Natural killer cell treated with Interleukin-12 subunit alpha and Interleukin-12 subunit beta and Interleukin-15 and Interleukin-18, amount 100 ng/mL, for 72 hours (primary cell): ENCODE data around the gene MMP14. TPM values are rescaled to one million over a fixed set of nuclear protein-coding genes. Genes with fewer than 3 reads are reported as not detected.

Experiments used
- ATAC-seq, 2 donors: fragments of 150-1000 bp; cut with Tn5 transposase in 1 of 2; sonication (Bioruptor Pico), chemical (Tn5 transposase) in 1 of 2; 2 replicates each; pipeline ENCODE4 v1.10.0; 2021
- DNase-seq: peaks from one replicate; pipeline ENCODE4 v3.0.0; 2022; ENCODE audit warnings: low spot score
- H3K27ac Mint-ChIP-seq, 2 donors: 1 replicate in 1 of 2; 2 replicates in 1 of 2; pipeline ENCODE4 v1.8.0; 2022; ENCODE audit warnings: mixed read lengths in 2 of 2, mild to moderate bottlenecking in 1 of 2, moderate library complexity in 1 of 2
- H3K27me3 Mint-ChIP-seq, 2 donors: 1 replicate in 1 of 2; 2 replicates in 1 of 2; pipeline ENCODE4 v1.8.0; 2022; ENCODE audit warnings: mixed read lengths in 2 of 2
- H3K36me3 Mint-ChIP-seq: one replicate; pipeline ENCODE4 v1.8.0; 2022; ENCODE audit warnings: mixed read lengths
- H3K4me1 Mint-ChIP-seq, 2 donors: 1 replicate in 1 of 2; 2 replicates in 1 of 2; pipeline ENCODE4 v1.8.0; 2022; ENCODE audit warnings: low read depth in 2 of 2, mixed read lengths in 2 of 2, mild to moderate bottlenecking in 1 of 2
- H3K4me3 Mint-ChIP-seq: one replicate; pipeline ENCODE4 v1.8.0; 2022; ENCODE audit warnings: mixed read lengths
- H3K9me3 Mint-ChIP-seq: 2 replicates; pipeline ENCODE4 v1.8.0; 2022; ENCODE audit warnings: mixed read lengths
- total RNA-seq, 2 donors: library from RNA; stranded (reverse); gene quantifications; one replicate each; pipeline ENCODE4 v1.2.3, GENCODE V29; 2022

MMP14 gene
- total RNA-seq, 2 donors from 2014 or later, result 3.7 to 8.0 TPM

DNA sequence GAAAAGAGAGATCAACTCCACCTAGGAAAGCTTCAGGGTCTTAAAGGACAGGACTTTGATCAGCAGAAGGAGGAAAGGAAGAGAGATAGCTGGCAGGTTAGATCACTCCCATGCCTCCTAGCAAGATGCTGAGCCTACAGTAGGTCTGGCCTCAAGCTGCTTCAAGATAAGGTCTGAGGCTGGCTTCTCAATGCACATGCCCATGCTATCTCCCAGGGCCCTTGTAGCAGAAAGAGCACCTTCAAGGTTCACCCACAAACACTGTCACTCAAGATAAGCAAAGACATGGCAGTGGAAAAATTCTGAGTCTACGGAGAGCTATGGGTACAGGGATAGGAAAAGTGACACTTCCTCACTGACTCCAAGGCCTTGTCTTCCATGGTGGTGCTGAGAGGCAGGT lies 61.0 kb downstream of the MMP14 start:
- Mint-ChIP-seq H3K27me3 (no peaks in the 10 kb centered on the region), H3K27ac (no peak overlapping the region), H3K36me3 (peaks cover 13% of the 10 kb centered on the region), H3K4me3 (no peak overlapping the region), H3K9me3 (no peaks in the 10 kb centered on the region), H3K4me1 (peaks cover 10 to 13% of the 10 kb centered on the region in 2 donors)
- ATAC-seq (no peak), DNase-seq (no peak)

Other genes starting within 250 kb of the MMP14 start
- 100 to 1,000 TPM; 147 to 221 TPM for gene DAD1, start 247.4 kb upstream of the MMP14 start, total RNA-seq
- gene ABHD4, start 238.3 kb upstream of the MMP14 start, total RNA-seq, result 10 to 100 TPM in 1 of 2 donors, 1 to 10 TPM in 1; 8.4 to 36.8 TPM
- gene OR6J1, start 192.2 kb upstream of the MMP14 start, total RNA-seq, result not detected
- 100 to 1,000 TPM; 103 to 112 TPM for gene OXA1L, start 69.9 kb upstream of the MMP14 start, total RNA-seq
- gene SLC7A7, start 21.1 kb upstream of the MMP14 start, total RNA-seq, result under 1 TPM; 0.36 to 0.59 TPM
- 100 to 1,000 TPM; 116 to 134 TPM for gene MRPL52, start 6.7 kb upstream of the MMP14 start, total RNA-seq
- 10 to 100 TPM; 53.4 to 60.4 TPM for gene LRP10, start 35.2 kb downstream of the MMP14 start, total RNA-seq
- gene REM2, start 46.6 kb downstream of the MMP14 start, total RNA-seq, result under 1 TPM in 1 of 2 donors, not detected in 1; 0.43 TPM
- 10 to 100 TPM; 88.2 to 94.1 TPM for gene RBM23, start 82.6 kb downstream of the MMP14 start, total RNA-seq
- gene PRMT5, start 92.8 kb downstream of the MMP14 start, total RNA-seq, result 100 to 1,000 TPM; 108 to 171 TPM
- gene HAUS4, start 120.5 kb downstream of the MMP14 start, total RNA-seq, result 10 to 100 TPM; 34.4 to 56.8 TPM
- gene AJUBA, start 146.0 kb downstream of the MMP14 start, total RNA-seq, result 1 to 10 TPM in 1 of 2 donors, under 1 TPM in 1; 0.17 to 2.1 TPM
- 10 to 100 TPM in 1 of 2 donors, 1 to 10 TPM in 1; 2.8 to 10.8 TPM for gene C14orf93, start 173.6 kb downstream of the MMP14 start, total RNA-seq
- 100 to 1,000 TPM; 102 to 121 TPM for gene PSMB5, start 198.3 kb downstream of the MMP14 start, total RNA-seq
- gene PSMB11, start 205.6 kb downstream of the MMP14 start, total RNA-seq, result not detected
- gene CDH24, start 220.9 kb downstream of the MMP14 start, total RNA-seq, result 1 to 10 TPM in 1 of 2 donors, under 1 TPM in 1; 0.73 to 1.0 TPM